Islet of Langerhans (tissue), 1 donor: Measurements from ENCODE around the gene PPP2R5D.
"Not testable (repeated sequence)": the region's sequence is repeated elsewhere in the genome, so short reads cannot be mapped to it uniquely, and the experiment has no call there.

Experiments used
- FAIRE-seq: peaks from one replicate; lab custom pipeline; 2011; peaks lifted over from hg19 to GRCh38; lab: Jason Lieb, UNC

Gene PPP2R5D

GRCh38 chr6:42984001-42984923 lies at the start of gene PPP2R5D:
TSS of gene PPP2R5D (plus strand) at chr6:42984570. CDS start at chr6:42984678, 108 bp downstream.
- FAIRE-seq: peak; percentile 83

- FAIRE-seq: no peak
Measured at GRCh38 chr6:42935322-42935721, 49.0 kb upstream of the PPP2R5D start.

GRCh38 chr6:42936398-42936797 lies 48.0 kb upstream of the PPP2R5D start:
- FAIRE-seq: no peak

- no peak for FAIRE-seq
Measured at GRCh38 chr6:42937548-42938427, 46.6 kb upstream of the PPP2R5D start.

GRCh38 chr6:42938428-42938796 lies 46.0 kb upstream of the PPP2R5D start:
- FAIRE-seq: no peak

GRCh38 chr6:42938987-42939809 lies 45.2 kb upstream of the PPP2R5D start:
- no peak for FAIRE-seq

GRCh38 chr6:42939810-42940167 lies 44.6 kb upstream of the PPP2R5D start:
- no peak for FAIRE-seq

GRCh38 chr6:42940493-42941045 lies 43.8 kb upstream of the PPP2R5D start:
- no peak for FAIRE-seq

GRCh38 chr6:42941356-42941755 lies 43.0 kb upstream of the PPP2R5D start:
- FAIRE-seq: not testable (repeated sequence)

GRCh38 chr6:42942444-42942843 lies 41.9 kb upstream of the PPP2R5D start:
- FAIRE-seq: no peak

- no peak for FAIRE-seq
Measured at GRCh38 chr6:42947950-42948349, 36.4 kb upstream of the PPP2R5D start.

GRCh38 chr6:42952389-42952788 lies 32.0 kb upstream of the PPP2R5D start:
- no peak for FAIRE-seq

GRCh38 chr6:42954405-42954804 lies 30.0 kb upstream of the PPP2R5D start:
- FAIRE-seq: not testable (repeated sequence)

- FAIRE-seq: no peak
Measured at GRCh38 chr6:42958125-42958524, 26.2 kb upstream of the PPP2R5D start.

GRCh38 chr6:42959917-42960242 lies 24.5 kb upstream of the PPP2R5D start:
- FAIRE-seq: no peak

- no peak for FAIRE-seq
Measured at GRCh38 chr6:42960243-42961019, 23.9 kb upstream of the PPP2R5D start, which contains the start of gene GNMT. TSS of gene GNMT (plus strand) at chr6:42960754. CDS start at chr6:42960768, 14 bp downstream.

GRCh38 chr6:42961020-42961470 lies 23.3 kb upstream of the PPP2R5D start:
- FAIRE-seq: no peak

GRCh38 chr6:42962096-42962495 lies 22.3 kb upstream of the PPP2R5D start:
- no peak for FAIRE-seq

GRCh38 chr6:42962502-42963178 lies 21.7 kb upstream of the PPP2R5D start:
- FAIRE-seq: no peak

- FAIRE-seq: no peak
Measured at GRCh38 chr6:42963179-42963854, 21.1 kb upstream of the PPP2R5D start.
